BLaER1 treated with 17β-estradiol and CSF1 and Interleukin-3, amounts not matched to agents 10 nM and 100 nM (cell line): Measurements from ENCODE around the gene NHLRC4.

Experiments
- H3K27ac ChIP-seq, 11 experiments: shearing (Covaris generic); formaldehyde crosslinking; 2 replicates each; pipeline ENCODE4 v1.8.1; 2022
- H3K27me3 ChIP-seq, 11 experiments: shearing (Covaris generic); formaldehyde crosslinking; 2 replicates each; pipeline ENCODE4 v1.8.1; 2022
- H3K36me3 ChIP-seq, 11 experiments: shearing (Covaris generic); formaldehyde crosslinking; 2 replicates each; pipeline ENCODE4 v1.8.1; 2022
- H3K4me1 ChIP-seq, 10 experiments: shearing (Covaris generic); formaldehyde crosslinking; 2 replicates each; pipeline ENCODE4 v1.8.1; 2022
- H3K4me2 ChIP-seq, 11 experiments: shearing (Covaris generic); formaldehyde crosslinking; 2 replicates each; pipeline ENCODE4 v1.8.1; 2022
- H3K4me3 ChIP-seq, 10 experiments: shearing (Covaris generic); formaldehyde crosslinking; 2 replicates each; pipeline ENCODE4 v1.8.1; 2022
- H3K9ac ChIP-seq, 11 experiments: shearing (Covaris generic); formaldehyde crosslinking; 2 replicates each; pipeline ENCODE4 v1.8.1; 2022
- H3K9me3 ChIP-seq, 11 experiments: shearing (Covaris generic); formaldehyde crosslinking; replicated peaks in 1 of 11; 2 replicates each; pipeline ENCODE4 v1.8.1; 2022
- H4K20me1 ChIP-seq, 11 experiments: shearing (Covaris generic); formaldehyde crosslinking; 2 replicates each; pipeline ENCODE4 v1.8.1; 2022
- Cebpa-rat ChIP-seq, 11 experiments: shearing (Covaris generic); IDR thresholded peaks; 2 replicates each; pipeline ENCODE4 v1.8.1; 2022

Gene NHLRC4

GRCh38 chr16:559411-560203 lies 7.2 kb upstream of the NHLRC4 start:
- Histone ChIP-seq H3K9me3 (no peaks in the 10 kb centered on the region), H3K27ac (no peak overlapping the region), H3K27me3 (peaks cover 54 to 67% (median 58%) of the 10 kb centered on the region in 11 experiments), H3K4me3 (peak overlapping the region in 3 of 10 experiments; percentile 22 to 41 (median 33); a peak in 3 of 20 replicates), H3K4me2 (peak overlapping the region; percentile 41 to 98 (median 78); a peak in 19 of 22 replicates), H3K9ac (peak overlapping the region in 1 of 11 experiments; percentile 24; a peak in 2 of 22 replicates), H3K4me1 (peaks cover 23 to 77% (median 50%) of the 10 kb centered on the region in 10 experiments; a peak in 19 of 20 replicates), H4K20me1 (peaks cover 0 to 83% (median 43%) of the 10 kb centered on the region in 11 experiments; a peak in 18 of 22 replicates), H3K36me3 (peaks cover 0 to 5% (median 0%) of the 10 kb centered on the region in 11 experiments; a peak in 4 of 22 replicates)
- TF ChIP-seq Cebpa-rat (IDR thresholded peaks at IDR 0.05), result no peak

GRCh38 chr16:560204-560700 lies 6.6 kb upstream of the NHLRC4 start, which contains the start of gene PRR35:
Gene PRR35, plus strand, starts transcription at chr16:560394. Its CDS starts 2,901 bp downstream, at chr16:563295.
- Histone ChIP-seq H3K4me3 (peak within 1 kb of the TSS in 3 of 10 experiments; percentile 22 to 41 (median 33); a peak in 4 of 20 replicates), H3K4me1 (peaks cover 27 to 77% (median 51%) of the 10 kb centered on the region in 10 experiments; a peak in 19 of 20 replicates), H3K36me3 (no peaks in the 10 kb centered on the region; a peak in 1 of 22 replicates), H4K20me1 (peaks cover 0 to 76% (median 36%) of the 10 kb centered on the region in 11 experiments; a peak in 18 of 22 replicates), H3K4me2 (peak within 1 kb of the TSS; percentile 41 to 98 (median 78); a peak in 19 of 22 replicates), H3K27me3 (peaks cover 54 to 67% (median 58%) of the 10 kb centered on the region in 11 experiments), H3K9ac (peak within 1 kb of the TSS in 1 of 11 experiments; percentile 24; a peak in 2 of 22 replicates), H3K9me3 (no peaks in the 10 kb centered on the region), H3K27ac (no peak within 1 kb of the TSS)
- TF ChIP-seq Cebpa-rat (IDR thresholded peaks at IDR 0.05), result no peak

GRCh38 chr16:560701-561412 lies 5.9 kb upstream of the NHLRC4 start:
- peaks cover 32 to 78% (median 55%) of the 10 kb centered on the region in 10 experiments for H3K4me1 ChIP-seq
- peak overlapping the region in 5 of 11 experiments; percentile 30 to 49 (median 41); a peak in 7 of 22 replicates for H3K4me2 ChIP-seq
- no peaks in the 10 kb centered on the region for H3K9me3 ChIP-seq
- H3K9ac ChIP-seq, result no peak overlapping the region
- peaks cover 54 to 67% (median 58%) of the 10 kb centered on the region in 11 experiments for H3K27me3 ChIP-seq
- no peak overlapping the region; a peak in 1 of 20 replicates for H3K4me3 ChIP-seq
- H4K20me1 ChIP-seq, result peaks cover 0 to 72% (median 33%) of the 10 kb centered on the region in 11 experiments; a peak in 18 of 22 replicates
- H3K36me3 ChIP-seq, result no peaks in the 10 kb centered on the region
- TF ChIP-seq Cebpa-rat (IDR thresholded peaks at IDR 0.05), result no peak
- no peak overlapping the region for H3K27ac ChIP-seq

GRCh38 chr16:561413-561794 lies 5.4 kb upstream of the NHLRC4 start:
- peak overlapping the region in 5 of 11 experiments; percentile 30 to 49 (median 41); a peak in 6 of 22 replicates for H3K4me2 ChIP-seq
- no peak overlapping the region for H3K9ac ChIP-seq
- peaks cover 0 to 66% (median 33%) of the 10 kb centered on the region in 11 experiments; a peak in 18 of 22 replicates for H4K20me1 ChIP-seq
- peaks cover 54 to 67% (median 58%) of the 10 kb centered on the region in 11 experiments for H3K27me3 ChIP-seq
- peaks cover 37 to 80% (median 60%) of the 10 kb centered on the region in 10 experiments for H3K4me1 ChIP-seq
- no peak overlapping the region for H3K27ac ChIP-seq
- H3K9me3 ChIP-seq, result no peaks in the 10 kb centered on the region
- no peaks in the 10 kb centered on the region for H3K36me3 ChIP-seq
- no peak for TF ChIP-seq Cebpa-rat (IDR thresholded peaks at IDR 0.05)
- no peak overlapping the region; a peak in 1 of 20 replicates for H3K4me3 ChIP-seq

- Histone ChIP-seq H3K27me3 (peaks cover 54 to 67% (median 58%) of the 10 kb centered on the region in 11 experiments), H3K27ac (no peak overlapping the region), H3K9ac (no peak overlapping the region), H3K4me1 (peaks cover 45 to 80% (median 61%) of the 10 kb centered on the region in 10 experiments), H4K20me1 (peaks cover 0 to 58% (median 32%) of the 10 kb centered on the region in 11 experiments; a peak in 18 of 22 replicates), H3K36me3 (no peaks in the 10 kb centered on the region), H3K4me2 (0 out of 22 replicates have a peak overlapping the region, but pooled peaks of 1 of the 11 experiments have one; percentile 45), H3K9me3 (no peaks in the 10 kb centered on the region), H3K4me3 (no peak overlapping the region)
- TF ChIP-seq Cebpa-rat (IDR thresholded peaks at IDR 0.05), result no peak
Measured at GRCh38 chr16:561957-562938, 4.6 kb upstream of the NHLRC4 start.

- no peak for TF ChIP-seq Cebpa-rat (IDR thresholded peaks at IDR 0.05)
- H3K4me1 ChIP-seq, result peaks cover 45 to 80% (median 61%) of the 10 kb centered on the region in 10 experiments
Measured at GRCh38 chr16:563072-563644, 3.6 kb upstream of the NHLRC4 start.

GRCh38 chr16:564690-565418 lies 2.0 kb upstream of the NHLRC4 start:
- peak overlapping the region in 10 of 11 experiments; percentile 91 to 99 (median 98); a peak in 19 of 22 replicates for H3K4me2 ChIP-seq

More at GRCh38 chr16:563072-563644, 3.6 kb upstream of the NHLRC4 start:
- Histone ChIP-seq H3K27ac (no peak overlapping the region), H3K9me3 (no peaks in the 10 kb centered on the region), H3K4me3 (no peak overlapping the region), H3K36me3 (no peaks in the 10 kb centered on the region), H4K20me1 (peaks cover 0 to 49% (median 23%) of the 10 kb centered on the region in 11 experiments; a peak in 18 of 22 replicates), H3K4me2 (peak overlapping the region in 4 of 11 experiments; percentile 1 to 26 (median 13); a peak in 2 of 22 replicates), H3K27me3 (peaks cover 49 to 61% (median 56%) of the 10 kb centered on the region in 11 experiments), H3K9ac (no peak overlapping the region)

More at GRCh38 chr16:564690-565418, 2.0 kb upstream of the NHLRC4 start:
- Histone ChIP-seq H3K4me3 (no peak overlapping the region), H3K9me3 (no peaks in the 10 kb centered on the region), H3K36me3 (no peaks in the 10 kb centered on the region), H3K27ac (no peak overlapping the region), H3K9ac (peak overlapping the region in 4 of 11 experiments; percentile 86 to 94 (median 92); a peak in 3 of 22 replicates), H3K4me1 (peaks cover 45 to 75% (median 56%) of the 10 kb centered on the region in 10 experiments), H4K20me1 (peaks cover 0 to 32% (median 6%) of the 10 kb centered on the region in 11 experiments; a peak in 15 of 22 replicates), H3K27me3 (peaks cover 32 to 44% (median 39%) of the 10 kb centered on the region in 11 experiments)
- no peak for TF ChIP-seq Cebpa-rat (IDR thresholded peaks at IDR 0.05)
